HG02588 (cell line): Measurements from ENCODE around the gene DTNBP1.

Source experiments
- ATAC-seq: cut with Tn5 transposase; IDR thresholded peaks from one replicate; pipeline ENCODE4 v1.9.1; 2021; ENCODE audit warnings: mild to moderate bottlenecking, moderate library complexity; ENCODE audit not compliant: unreplicated experiment

Gene DTNBP1

DNA sequence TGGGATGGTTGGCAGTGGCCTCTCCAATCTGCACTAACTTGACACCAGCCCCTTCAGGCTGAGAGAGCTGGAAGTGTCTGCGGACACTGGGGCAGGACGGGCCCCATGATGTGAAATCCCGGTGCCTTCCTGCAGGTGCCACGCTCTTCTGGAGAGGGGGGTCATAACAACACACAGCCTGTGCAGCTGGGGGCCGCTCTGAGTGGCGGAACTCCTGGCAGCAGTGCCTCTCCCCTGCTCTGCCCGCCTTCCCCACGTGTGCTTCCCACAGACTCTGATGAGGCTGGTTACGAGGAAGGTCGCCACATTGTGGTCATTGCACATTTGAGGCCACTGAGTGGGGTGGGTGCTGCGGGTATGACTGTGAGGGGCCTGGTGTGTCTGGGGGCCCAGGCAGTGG lies 145.2 kb downstream of the DTNBP1 start:
- no peak for ATAC-seq

DNA sequence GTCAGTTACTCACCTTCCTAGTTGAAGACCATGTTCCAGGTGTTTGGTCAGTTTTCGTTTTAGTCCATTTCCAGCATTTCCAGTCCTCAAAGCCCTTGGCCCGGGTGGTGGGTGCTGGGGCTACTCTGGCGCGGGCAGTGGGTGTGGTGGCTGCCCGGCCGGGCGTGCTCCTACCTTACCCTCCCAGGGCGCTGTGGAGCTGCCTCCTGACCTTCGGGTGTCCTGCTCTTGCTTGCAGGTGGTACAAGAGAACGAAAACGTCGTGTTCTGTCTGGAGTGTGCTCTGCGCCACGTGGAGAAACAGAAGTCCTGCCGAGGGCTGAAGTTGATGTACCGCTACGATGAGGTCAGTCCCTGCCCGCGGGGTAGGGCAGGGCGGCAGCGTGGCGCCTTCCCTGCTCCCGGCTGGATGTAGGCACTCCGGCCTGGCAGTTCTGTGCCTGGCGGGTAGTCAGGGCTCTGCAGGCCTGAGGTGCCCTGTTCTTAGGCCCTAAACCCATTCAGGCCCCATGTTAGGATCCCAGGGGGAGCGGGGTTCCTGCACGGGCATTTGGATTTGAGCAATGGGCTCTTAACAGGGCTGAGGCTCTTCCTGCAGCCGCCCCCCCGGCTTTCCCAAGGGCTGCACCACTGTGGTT lies 145.8 kb downstream of the DTNBP1 start:
- ATAC-seq = no peak

DNA sequence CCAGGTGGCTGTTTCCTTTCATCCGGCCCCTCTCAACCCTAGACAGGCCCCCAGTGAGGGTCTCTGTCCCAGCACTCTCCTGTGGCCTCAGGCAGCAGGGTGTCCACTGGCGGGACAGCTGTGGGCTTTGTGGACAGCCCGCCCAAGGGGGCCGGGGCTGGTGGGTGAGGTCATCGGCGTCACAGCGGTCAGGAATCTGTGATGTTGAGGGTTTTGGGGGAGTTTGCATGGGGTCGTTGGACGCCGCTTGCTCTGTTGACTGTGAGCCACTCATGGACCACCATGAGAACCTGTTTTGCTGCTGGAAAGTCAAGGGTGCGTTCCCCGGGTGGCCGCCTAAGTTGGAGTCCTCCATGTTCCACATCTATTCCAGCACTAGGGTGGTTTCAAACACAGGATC lies 146.4 kb downstream of the DTNBP1 start:
- ATAC-seq = no peak

DNA sequence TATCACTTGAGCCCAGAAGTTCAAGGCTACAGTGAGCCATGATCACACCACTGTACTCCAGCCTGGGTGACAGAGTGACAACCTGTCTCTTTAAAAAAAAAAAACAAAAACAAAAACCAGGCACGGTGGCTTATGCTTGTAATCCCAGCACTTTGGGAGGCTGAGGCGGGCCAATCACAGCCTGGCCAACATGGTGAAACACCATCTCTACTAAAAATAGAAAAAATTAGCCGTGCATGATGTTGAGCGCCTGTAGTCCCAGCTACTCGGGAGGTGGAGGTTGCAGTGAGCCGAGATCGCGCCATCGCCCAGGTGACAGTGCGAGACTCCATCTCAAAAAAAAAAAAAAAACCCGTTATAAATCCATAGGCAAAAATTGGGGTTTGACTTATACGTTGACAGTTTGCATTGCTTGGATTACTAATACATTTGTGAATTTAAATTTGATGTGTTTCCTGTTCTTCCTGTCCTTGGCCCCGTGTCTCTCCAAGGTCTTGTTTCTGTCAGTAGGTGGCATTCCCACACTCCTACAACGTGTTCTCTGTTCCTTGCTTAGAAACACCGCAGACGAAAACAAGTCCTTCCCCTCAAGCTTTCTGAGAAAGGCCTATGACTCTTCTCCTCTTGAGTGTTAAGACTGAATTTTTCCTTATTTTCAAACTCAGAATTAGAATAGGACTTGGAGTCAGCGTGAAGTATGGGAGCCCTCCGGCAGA lies 147.0 kb downstream of the DTNBP1 start:
- no peak for ATAC-seq

DNA sequence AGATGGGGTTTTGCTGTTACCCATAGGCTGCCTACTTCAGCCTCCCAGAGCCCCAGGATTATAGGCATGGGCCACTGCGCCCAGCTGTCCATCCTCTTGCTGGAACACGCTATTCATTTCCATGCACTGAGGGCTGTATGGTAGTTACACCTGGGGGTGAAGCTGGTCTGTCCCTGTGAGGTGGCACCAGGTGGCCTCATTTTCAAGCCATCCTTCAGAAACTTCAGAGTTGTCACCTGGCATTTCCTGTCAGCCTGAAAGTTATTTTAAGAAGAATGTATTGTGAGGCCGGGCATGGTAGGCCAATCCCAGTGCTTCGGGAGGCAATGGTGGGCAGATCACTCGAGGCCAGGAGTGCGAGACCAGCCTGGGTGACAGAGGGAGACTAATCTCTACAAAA lies 147.6 kb downstream of the DTNBP1 start:
- ATAC-seq = no peak

DNA sequence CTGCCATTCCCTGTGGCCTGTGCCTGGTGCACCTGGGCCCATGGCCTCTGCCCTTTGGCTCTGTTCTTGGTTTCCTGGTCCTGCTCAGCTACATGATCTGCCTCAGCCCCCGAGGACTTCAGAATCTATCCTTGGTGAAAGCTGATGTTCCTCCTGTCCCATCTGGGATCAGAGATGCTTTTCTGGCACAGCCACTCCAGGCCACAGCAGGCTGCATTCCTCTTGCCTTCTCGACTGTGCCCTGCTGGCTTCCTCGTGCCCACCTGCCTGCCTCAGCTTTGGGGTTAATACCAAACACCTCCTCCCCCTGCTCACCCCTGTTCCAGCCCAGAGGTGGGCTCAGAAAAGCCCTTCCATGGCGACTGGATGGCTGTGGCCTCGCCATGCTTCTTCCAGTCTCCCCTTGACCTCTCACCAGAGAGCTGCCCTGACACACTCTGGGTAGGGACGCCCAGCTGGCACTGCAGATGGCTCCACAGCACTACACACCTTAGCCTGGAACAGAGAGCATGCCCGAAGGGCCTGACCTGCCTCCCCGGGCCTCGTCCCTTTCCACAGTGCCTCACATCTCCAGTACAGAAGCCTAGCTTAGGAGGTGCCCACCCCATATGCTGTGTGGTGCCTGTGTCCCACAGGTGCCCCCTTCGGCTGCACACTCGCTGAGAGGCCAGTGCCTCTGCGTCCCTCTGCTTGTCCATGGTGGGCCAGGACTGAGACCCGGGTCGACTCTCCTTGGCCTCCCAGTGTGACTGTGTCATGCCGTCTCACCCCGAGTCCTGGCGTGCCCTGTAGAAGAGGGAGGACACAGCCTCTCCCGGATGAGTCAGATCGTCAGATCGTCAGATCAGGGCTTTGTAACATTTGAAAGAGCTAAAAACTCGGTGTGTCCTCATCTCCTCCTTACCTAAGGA lies 148.8 kb downstream of the DTNBP1 start:
- no peak for ATAC-seq

DNA sequence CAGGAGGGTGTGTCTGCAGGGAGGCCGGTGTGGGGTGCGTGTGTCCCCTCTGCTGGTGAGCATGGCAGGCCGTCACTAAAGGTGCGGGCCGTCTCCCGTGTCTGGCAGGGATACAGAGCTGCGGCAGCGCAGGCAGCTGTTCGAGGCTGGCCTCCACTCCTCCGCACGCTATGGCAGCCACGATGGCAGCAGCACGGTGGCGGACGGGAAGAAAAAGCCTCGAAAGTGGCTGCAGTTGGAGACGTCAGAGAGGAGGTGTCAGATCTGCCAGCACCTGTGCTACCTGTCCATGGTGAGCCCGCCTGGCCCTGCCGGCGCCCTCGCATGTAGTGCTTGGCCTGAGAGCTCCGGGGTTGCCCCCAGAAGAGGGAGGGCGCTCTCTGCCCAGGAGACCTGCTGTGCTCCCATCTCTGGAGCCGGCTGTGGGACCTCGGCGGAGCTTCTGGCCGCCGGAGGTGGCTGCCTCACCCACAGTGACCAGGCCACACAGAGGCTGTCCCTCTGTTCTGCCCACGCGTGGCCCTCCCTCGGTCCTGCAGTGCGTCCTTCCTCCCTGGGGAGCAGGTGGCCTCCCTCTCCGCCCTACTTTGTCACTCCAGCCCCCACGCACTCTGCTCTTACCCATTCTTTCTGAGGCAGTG lies 149.6 kb downstream of the DTNBP1 start:
- ATAC-seq = no peak

DNA sequence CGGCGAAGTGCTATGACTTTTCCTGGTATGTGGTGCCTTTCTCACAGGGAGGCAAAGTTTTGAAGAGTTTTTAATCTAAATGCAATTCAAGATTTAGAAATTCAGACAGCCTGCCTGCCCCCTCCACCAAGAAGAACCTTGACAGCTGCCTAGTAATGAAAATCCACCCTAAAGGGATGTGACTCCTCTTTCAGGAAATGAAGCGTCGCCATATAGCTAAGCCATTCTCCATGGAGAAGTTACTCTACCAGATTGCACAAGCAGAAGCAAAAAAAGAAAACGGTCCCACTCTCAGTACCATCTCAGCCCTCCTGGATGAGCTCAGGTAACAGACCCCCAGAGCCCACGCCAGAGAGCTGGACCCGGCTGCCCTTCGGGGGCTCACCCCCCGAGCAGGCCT lies 150.1 kb downstream of the DTNBP1 start:
- ATAC-seq = no peak

DNA sequence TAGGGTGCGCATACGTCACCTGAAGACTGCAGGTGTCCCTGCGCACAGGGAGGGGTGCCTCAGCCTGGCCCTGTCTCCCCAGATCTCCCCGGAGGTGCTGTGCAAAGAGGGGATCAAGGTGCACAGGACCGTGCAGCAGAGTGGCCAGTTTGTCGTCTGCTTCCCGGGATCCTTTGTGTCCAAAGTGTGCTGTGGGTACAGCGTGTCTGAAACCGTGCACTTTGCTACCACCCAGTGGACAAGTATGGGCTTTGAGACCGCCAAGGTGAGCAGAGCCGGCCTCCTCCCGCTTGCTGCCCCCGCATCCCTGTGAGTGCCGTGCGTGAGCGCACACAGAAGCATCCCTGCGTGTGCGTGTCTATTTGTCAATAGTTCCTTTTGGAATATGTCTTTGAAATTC lies 150.7 kb downstream of the DTNBP1 start:
- ATAC-seq = no peak

DNA sequence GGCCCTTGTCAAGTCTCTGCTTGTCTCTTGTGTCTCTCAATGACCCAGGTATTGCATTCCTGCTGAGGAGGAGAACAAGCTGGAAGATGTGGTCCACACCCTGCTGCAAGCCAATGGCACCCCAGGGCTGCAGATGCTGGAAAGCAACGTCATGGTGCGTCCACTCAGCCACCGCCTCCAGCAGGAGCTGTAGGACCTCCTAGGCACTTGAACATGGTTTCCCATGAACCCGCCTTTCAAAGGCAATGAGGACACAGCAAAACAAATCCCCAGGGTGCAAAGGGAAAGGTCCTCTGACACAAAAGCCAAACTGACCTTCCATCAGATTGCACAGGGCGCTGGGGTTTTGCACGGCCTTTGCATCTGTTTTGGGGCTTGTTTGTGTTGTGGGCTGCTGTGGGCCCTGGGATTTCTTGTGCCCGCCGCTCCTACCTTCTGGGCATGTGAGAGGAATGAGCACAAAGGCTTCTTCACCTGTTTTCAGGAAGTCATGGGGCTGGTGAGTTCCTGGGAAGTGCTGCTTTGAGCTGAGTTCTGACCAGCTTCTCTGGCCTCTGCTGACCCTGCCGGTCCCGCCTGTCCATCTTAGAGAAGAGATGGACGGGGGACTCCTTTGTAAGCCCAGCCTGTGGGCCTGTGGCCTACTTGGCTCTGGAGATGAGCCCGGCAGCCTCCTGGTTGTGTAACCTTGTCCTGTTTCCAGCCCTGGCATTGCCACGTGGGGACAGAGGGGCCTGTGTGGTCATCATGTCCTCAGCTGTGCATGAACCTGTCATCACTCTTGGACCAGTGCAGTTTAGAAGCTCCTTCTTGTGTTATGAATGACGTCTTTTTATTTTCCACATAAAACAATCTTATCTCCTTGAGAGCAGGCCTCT lies 151.3 kb downstream of the DTNBP1 start:
- no peak for ATAC-seq

DNA sequence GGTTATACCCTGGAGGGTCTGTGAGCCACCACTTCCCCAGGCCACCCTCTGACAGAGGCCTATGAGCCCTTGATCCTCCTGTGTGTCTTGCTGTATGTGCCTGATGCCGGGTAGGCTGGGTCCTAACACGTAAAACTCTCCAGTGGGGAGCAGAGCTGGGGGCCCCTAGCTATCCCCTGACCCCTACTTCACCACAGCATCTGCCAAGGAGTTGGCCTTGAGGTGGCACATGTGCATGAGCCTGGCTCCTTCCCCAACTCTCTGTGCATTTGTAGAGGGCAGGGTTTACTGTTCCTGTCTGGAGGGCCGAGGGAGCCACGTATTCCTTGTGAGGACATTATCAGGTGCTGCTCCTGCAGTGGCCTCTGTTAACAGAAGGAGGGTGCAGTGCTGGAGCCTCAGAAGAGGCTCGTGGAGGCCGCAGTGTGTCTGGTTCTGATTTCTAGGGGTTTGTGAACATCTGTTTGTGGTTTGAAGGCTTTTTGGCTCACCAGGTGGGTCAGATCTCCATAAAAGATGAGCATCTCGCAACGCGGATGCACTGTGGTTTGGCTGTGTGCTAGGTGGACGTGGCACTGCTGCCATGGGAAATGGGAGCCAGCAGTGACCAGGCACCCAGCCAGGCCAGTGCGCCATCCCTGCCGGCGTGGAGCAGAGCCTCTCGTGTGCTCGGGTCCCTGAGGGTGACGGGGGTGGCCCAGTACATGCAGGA lies 152.1 kb downstream of the DTNBP1 start:
- no peak for ATAC-seq

DNA sequence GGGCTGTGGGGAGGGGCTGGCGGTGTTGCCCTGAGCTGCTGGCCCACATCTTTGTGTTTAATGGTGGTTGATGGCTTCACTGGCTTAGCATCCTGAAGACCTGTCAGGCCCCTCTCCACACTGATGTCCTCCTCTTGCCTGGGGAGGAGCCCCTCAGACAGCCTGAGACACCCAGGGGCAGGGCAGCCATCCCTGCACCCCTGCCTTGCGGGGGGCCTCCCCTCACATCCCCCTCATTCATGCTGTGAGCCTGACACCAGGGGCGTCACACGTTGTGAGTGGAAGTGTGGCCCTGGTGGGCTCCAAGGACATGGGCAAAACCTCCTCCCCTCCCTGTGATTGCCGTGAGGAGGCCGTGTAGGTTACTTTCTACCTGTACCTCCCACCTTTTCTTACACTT lies 152.7 kb downstream of the DTNBP1 start:
- ATAC-seq = no peak

DNA sequence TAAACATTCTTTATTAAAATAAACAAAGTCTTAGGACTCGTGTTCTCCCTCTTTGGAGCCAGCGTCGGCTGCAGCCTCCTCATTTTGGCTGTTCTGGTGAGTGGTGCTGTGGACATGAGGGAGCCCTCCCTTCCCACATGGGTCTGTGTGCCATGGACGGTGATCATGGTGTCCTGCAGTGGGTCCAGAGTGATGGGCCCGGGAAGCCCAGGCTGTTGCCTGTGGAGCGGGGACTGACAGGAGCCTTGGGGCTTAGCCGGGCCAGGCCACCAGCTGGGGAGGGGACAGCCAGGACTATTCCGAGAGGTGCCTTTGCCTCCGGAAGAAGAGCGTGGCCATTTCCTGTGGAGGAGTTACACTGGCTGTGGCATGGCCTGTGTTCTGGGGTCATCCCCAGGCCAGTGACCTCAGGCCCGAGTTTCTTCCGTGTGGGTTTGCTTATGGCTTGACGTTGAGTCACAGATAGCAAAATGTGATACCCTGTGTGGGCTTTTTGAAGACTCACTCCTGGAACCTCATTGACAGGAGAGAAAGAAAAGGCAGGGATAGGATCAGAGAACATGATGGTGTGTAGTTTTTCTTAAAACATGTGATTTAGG lies 153.4 kb downstream of the DTNBP1 start:
- ATAC-seq = no peak

DNA sequence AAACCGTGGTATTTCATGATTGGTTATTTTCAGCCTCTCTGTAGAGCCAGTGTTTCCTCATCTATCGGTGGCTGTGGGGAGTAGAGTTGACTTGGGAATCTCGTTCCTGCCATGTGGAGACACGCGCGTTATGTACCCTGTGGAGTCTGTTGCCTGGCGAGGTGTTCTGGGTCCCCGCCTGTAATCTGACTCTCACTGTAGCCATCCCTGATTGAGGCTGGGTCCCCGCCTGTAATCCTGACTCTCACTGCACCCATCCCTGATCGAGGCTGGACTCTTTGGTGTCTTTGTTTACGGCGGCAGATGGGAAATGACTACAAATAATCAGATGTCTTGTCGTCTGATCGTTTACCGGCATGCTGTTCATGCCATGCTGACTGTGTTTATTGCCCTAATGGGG lies 153.9 kb downstream of the DTNBP1 start:
- ATAC-seq = no peak

DNA sequence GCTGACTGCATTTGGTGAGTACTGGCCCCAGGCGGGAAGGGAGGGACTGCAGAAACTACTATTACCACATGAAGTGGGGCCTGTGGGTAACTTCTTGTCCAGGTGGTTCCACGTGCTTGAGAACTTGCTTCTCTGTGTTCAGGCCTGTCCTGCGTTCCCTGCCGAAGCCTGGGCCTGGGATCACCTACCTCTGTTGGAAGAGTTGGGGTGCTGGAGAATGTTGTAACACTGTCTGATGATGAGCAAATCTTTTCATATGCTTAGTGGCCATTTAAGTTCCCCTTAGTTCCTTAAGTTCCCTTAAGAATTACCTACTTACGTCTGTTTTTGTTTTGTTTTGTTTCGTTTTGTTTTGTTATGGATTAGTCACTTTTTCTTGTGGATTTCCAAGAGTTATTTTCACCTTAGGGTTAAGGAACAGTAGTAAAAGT lies 154.4 kb downstream of the DTNBP1 start:
- ATAC-seq = no peak

DNA sequence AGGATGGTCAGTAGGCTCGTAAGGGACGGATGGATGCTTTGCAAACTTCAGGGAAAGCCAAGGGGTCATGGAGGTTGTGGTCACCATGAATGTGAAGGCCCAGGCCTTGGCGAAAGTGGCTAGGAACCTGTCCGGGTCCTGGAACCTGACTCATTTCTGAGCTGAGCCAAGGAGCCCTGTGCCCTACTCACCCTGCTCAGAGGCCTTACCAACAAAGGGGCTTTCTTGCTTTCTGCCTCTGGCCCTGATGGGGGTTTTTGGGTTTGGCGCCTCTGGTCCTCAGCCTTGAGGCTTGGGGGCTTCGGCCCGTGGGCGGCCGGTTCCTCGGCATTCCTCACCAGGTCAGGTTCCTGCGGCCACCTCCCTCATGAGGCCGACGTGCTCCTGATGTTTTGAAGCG lies 155.1 kb downstream of the DTNBP1 start:
- ATAC-seq = no peak

DNA sequence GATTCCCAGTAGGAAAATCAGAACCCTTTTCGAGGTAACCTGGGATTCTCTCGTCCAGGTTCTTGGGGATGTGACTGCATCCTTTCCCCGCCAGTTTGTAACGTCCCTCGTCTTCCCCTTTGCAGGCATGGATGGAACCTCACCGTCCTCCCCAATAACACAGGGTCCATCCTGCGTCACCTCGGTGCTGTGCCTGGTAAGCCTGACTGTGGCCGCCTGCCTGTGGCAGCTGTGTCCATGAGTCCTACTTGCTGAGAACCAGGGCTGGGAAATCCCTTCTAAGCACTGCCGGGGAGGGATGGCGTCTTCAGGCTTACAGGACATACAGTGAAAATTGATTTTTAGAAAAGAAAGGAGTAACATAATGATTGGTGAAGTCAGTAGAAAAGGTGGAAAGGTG lies 155.6 kb downstream of the DTNBP1 start:
- ATAC-seq = no peak

DNA sequence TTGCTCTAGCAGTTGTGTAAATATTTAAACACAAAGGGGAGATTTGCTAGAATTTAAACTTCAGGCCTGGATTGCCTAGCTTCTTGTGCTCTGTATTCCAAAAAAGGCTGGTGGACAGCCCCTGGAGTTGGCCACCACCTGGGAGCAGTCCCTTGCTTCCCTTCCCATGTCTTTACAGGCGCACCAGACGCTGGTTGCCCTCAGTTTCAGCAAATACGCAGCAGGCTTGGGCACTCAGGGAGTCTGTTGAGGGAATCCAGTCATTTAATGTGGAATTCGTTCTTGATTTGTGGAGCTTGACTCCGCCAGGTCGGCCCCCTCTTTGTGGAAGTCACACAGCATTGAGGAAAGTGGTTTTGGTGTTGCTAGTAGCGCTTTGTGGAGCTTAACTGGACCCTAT lies 156.8 kb downstream of the DTNBP1 start:
- ATAC-seq = no peak

DNA sequence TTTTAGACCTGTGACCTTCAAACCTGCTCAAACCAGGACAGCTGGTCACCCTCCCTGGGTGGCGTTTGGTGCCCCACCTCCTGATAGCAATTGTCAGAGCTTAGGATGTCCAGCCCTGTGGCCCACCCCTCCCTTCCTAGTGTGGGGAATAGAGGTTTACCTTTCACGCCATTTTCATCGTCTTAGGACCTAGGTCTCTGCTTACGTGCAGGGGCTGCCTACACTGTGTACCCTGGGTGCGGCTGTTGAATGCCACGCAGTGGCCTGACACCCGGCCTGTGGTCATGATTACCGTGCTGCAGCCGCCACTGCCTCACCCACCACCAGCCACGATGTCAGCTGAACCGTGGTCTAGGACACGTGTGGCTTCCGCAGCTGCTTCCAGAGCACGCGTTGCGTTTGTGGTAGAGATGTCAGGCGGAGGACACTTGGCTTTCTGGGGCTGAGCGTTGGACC lies 157.3 kb downstream of the DTNBP1 start:
- ATAC-seq = no peak
